ENCODE results near the gene PTPRN. TPM values are rescaled to one million over a fixed set of nuclear protein-coding genes. Genes with fewer than 3 reads are reported as not detected.

PTPRN gene
- total and polyA plus RNA-seq, 2 of the 4 experiments (the other 2 are of a cell fraction): 5.2 to 22.0 TPM

- intact Hi-C loops (cut with micrococcal nuclease) (loop anchor here (5.0 kb wide), 2 partner anchors 233 to 242 kb away; no protein-coding TSS in a partner anchor), dilution Hi-C loops (cut with HindIII; ENCODE audit: low sequenced_read_pairs, unreplicated experiment) (no loop called here), in situ Hi-C loops (cut with MboI; ENCODE audit: low sequenced_read_pairs) (loop anchor here (5.0 kb wide), 1 partner anchor 127 kb away; the partner anchor contains the start of gene SLC23A3)
- H3K18ac ChIP-seq (ENCODE audit: low read depth, low read length): no peak overlapping the region
- H2AFZ ChIP-seq (replicated peaks; ENCODE audit: low read length, poor library complexity): peak overlapping the region; percentile 89
- no peak overlapping the region for H2BK20ac ChIP-seq (ENCODE audit: low read depth, low read length)
- H4K91ac ChIP-seq (ENCODE audit: insufficient read depth, low read depth, low read length): peak overlapping the region; percentile 44; the same call in 1 of the 2 replicates
- H3K9ac ChIP-seq (ENCODE audit: low read depth, low read length): no peak overlapping the region
- DNase-seq (no peak), ATAC-seq (ENCODE audit: low read depth) (no peak)
- H3K79me1 ChIP-seq (ENCODE audit: low read depth in 1 of 2, low read length in 2 of 2): no peaks in the 10 kb centered on the region
- peaks cover 5% of the 10 kb centered on the region; the same call in 1 of the 2 replicates for H3K4me1 ChIP-seq (ENCODE audit: control insufficient read depth, insufficient read depth, low read length)
- no peak overlapping the region for H3K4ac ChIP-seq (ENCODE audit: low read depth, low read length)
- H4K5ac ChIP-seq (ENCODE audit: low read depth, low read length): no peak overlapping the region
- no peaks in the 10 kb centered on the region for H4K20me1 ChIP-seq (ENCODE audit: insufficient read depth, low read length)
- TF ChIP-seq CEBPB (IDR thresholded peaks at IDR 0.05; ENCODE audit: low read depth, low read length) (no peak), MAFK (IDR thresholded peaks at IDR 0.05; ENCODE audit: low read depth, low read length) (no peak), RCOR1 (IDR thresholded peaks at IDR 0.05; ENCODE audit: insufficient replicate concordance, low read length) (no peak), CHD1 (IDR thresholded peaks at IDR 0.05; ENCODE audit: low read depth, low read length) (no peak), BHLHE40 (IDR thresholded peaks at IDR 0.05; ENCODE audit: low read depth, low read length) (no peak), NFE2L2 (IDR thresholded peaks at IDR 0.05; ENCODE audit: low read depth, low read length) (no peak), RAD21 (IDR thresholded peaks at IDR 0.05; ENCODE audit: low read length) (no peak), CTCF (conservative IDR thresholded peaks at IDR 0.05; ENCODE audit: low read depth, low read length) (no peak), MXI1 (IDR thresholded peaks at IDR 0.05; ENCODE audit: borderline replicate concordance, low read depth, low read length) (no peak), SMC3 (IDR thresholded peaks at IDR 0.05; ENCODE audit: low read depth, low read length) (no peak), FOS (IDR thresholded peaks at IDR 0.05; ENCODE audit: low read depth, low read length) (no peak)
- H3K9me3 ChIP-seq (ENCODE audit: control insufficient read depth, insufficient read depth, low read length): no peaks in the 10 kb centered on the region
- H3K36me3 ChIP-seq (ENCODE audit: control insufficient read depth, insufficient read depth, low read length): peaks cover 4% of the 10 kb centered on the region
- no TSS peak for BruUV-seq (replicated peaks)
- ChIA-PET POLR2A (ENCODE audit: unreplicated experiment) (no interaction called here), CTCF (interaction anchor here (0.6 to 1.4 kb wide), 3 partner anchors 12 to 36 kb away, joined by 3 read pairs; no protein-coding TSS in a partner anchor)
- no peaks in the 10 kb centered on the region for H3K9me1 ChIP-seq (ENCODE audit: insufficient read depth, low read length)
- no peak overlapping the region; a peak in 1 of 4 replicates for H4K8ac ChIP-seq (ENCODE audit: low read depth in 2 of 2, low read length in 2 of 2)
- no peak overlapping the region for H3K4me3 ChIP-seq (ENCODE audit: insufficient read depth, low read depth, low read length)
- H3K27me3 ChIP-seq (ENCODE audit: control insufficient read depth, insufficient read depth, low read length): no peaks in the 10 kb centered on the region
- no peak overlapping the region for H3K23ac ChIP-seq (ENCODE audit: low read depth, low read length)
- H3K27ac ChIP-seq (ENCODE audit: insufficient read depth, low read length): no peak overlapping the region
- H3K56ac ChIP-seq (ENCODE audit: extremely low read depth, insufficient read depth, low read length): no peak overlapping the region
- peak overlapping the region; percentile 67 for H2AK9ac ChIP-seq (replicated peaks; ENCODE audit: low read depth, low read length, poor library complexity)
- H3K14ac ChIP-seq (replicated peaks; ENCODE audit: low read depth, low read length): no peak overlapping the region
- H2AK5ac ChIP-seq (ENCODE audit: low read depth, low read length): no peak overlapping the region
- no peak overlapping the region for H3K4me2 ChIP-seq (ENCODE audit: low read depth, low read length)
- WGBS, 2 experiments (ENCODE audit: extremely low coverage in 2 of 2, insufficient read length in 1 of 2): no CpG with 5 or more reads among the region's 6 CpGs
- H2BK120ac ChIP-seq (ENCODE audit: low read depth, low read length): no peak overlapping the region
- no peak overlapping the region for H2BK15ac ChIP-seq (ENCODE audit: low read depth, low read length)
- H2BK5ac ChIP-seq (ENCODE audit: low read depth, low read length, poor library complexity, severe bottlenecking): no peak overlapping the region
Observed at GRCh38 chr2:219299372-219299760, 9.8 kb downstream of the PTPRN start.
